Measurements from ENCODE around the gene JPH4. TPM values are rescaled to one million over a fixed set of nuclear protein-coding genes. Genes with fewer than 3 reads are reported as not detected.

The JPH4 gene
- total RNA-seq, 1 donor from 2014 or later, result 1.1 TPM

DNA sequence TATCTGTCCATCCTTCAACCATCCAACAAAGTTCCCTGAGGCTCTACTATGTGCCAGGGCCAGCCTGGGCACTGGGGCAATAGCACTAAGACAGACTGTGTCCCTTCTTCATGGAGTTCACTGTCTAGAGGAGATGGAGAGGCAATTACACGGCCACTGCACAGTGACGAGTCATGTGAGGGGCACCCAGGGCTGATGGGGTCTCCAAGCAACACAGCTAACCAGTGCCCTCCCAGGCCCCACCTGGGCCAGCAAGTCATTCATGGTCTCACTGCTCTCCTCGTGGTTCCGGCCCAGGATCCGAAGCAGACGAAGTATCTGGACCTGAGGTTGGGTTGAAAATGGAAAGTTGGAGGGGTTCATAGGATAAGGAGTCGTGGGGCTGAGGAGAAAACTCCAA lies 13.7 kb downstream of the JPH4 start:
- no peak for DNase-seq (ENCODE audit: low spot score)

DNA sequence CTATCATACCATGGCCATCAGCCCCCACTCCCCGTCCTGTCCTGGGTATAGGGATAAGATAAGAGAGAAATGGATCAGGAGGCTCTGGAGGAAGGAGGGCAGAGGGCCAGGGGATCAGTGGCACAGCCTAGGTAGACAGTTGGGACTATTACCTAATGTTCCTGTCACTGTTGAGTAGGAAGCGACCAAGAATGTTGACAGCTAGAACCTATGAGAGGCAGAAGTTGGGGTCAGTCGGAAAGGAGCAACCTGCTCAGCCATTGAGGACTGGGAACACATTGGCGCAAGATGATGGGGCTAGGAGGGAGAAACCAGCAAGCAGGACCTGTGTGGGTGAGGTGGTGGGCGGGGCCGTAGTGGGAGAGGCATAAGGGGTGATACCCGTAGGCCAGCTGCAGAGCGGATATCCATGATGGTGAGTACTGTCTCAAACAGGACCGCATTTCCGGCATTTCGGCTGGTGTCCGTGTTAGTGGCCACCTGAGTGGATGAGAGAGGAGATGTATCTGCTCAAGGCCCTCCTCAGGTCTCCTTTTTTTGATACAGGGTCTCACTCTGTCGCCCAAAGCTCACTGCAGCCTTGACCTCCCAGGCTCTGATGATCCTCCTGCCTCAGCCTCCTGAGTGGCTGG lies 14.3 kb downstream of the JPH4 start:
- DNase-seq (ENCODE audit: low spot score), result no peak

GRCh38 chr14:23563473-23564180 lies 15.0 kb downstream of the JPH4 start:
- DNase-seq (ENCODE audit: low spot score), result no peak

DNA sequence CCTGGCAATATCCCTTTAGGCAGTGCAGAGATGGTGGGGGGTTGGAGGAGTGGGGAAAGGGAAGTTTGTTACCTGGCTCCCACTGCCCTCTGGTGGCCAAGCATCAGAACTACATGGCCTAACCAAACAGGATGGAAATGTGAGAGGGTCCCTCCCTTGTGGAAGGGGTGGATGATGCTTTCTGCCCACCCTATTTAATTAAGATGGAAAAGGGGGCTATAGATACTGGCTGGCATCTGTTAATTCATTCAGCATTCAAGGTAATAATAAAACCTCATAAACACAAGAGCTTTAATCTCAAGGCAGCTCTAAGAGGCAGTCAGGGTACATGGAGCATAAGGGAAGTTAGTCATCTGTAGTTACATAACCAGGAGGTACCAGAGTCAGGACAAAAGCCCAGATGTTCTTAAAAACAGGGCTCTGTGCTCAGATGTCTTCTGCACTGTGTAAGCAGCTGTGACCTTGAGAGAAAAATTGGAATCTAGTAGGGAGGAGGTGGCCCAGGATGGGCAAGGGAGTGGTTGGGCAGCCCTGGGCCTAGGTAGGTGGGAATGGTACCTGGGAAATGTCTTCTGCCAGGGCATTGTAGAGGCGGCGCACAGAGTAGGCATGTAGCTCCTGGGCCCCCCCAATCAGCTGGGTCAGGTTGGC lies 15.6 kb downstream of the JPH4 start:
- DNase-seq (ENCODE audit: low spot score), result no peak

GRCh38 chr14:23561873-23562821 lies 16.4 kb downstream of the JPH4 start:
- DNase-seq (ENCODE audit: low spot score), result no peak

- DNase-seq (ENCODE audit: low spot score), result no peak
These were observed 17.3 kb downstream of the JPH4 start for GRCh38 chr14:23561259-23561658.

- no peak for DNase-seq (ENCODE audit: low spot score)
These were observed 18.6 kb downstream of the JPH4 start for GRCh38 chr14:23559926-23560520.

GRCh38 chr14:23559010-23559925 lies 19.3 kb downstream of the JPH4 start:
- no peak for DNase-seq (ENCODE audit: low spot score)

GRCh38 chr14:23558346-23559009 lies 20.1 kb downstream of the JPH4 start:
- DNase-seq (ENCODE audit: low spot score), result no peak

DNA sequence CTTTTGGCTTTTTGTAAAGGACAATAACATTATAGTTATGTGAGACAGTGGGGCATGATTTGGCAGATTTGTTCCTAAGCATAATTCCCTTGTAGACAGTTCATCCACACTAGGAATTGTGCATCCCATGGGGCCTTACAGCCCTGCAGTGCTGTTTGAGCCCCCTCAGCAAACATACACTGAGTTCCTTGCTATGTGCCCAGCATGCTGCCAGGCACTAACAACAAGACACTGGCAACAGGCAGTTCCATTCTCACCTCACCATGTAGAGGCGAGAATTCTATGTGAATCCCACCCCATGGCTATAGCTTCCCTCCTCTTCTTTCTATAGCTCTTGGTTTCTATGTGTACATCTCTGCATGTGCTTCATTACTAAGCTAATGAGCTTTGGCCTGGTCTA lies 20.6 kb downstream of the JPH4 start:
- DNase-seq (ENCODE audit: low spot score), result no peak

GRCh38 chr14:23557521-23557920 lies 21.1 kb downstream of the JPH4 start:
- DNase-seq (ENCODE audit: low spot score), result no peak

GRCh38 chr14:23556700-23557440 lies 21.7 kb downstream of the JPH4 start:
- DNase-seq (ENCODE audit: low spot score), result no peak

DNA sequence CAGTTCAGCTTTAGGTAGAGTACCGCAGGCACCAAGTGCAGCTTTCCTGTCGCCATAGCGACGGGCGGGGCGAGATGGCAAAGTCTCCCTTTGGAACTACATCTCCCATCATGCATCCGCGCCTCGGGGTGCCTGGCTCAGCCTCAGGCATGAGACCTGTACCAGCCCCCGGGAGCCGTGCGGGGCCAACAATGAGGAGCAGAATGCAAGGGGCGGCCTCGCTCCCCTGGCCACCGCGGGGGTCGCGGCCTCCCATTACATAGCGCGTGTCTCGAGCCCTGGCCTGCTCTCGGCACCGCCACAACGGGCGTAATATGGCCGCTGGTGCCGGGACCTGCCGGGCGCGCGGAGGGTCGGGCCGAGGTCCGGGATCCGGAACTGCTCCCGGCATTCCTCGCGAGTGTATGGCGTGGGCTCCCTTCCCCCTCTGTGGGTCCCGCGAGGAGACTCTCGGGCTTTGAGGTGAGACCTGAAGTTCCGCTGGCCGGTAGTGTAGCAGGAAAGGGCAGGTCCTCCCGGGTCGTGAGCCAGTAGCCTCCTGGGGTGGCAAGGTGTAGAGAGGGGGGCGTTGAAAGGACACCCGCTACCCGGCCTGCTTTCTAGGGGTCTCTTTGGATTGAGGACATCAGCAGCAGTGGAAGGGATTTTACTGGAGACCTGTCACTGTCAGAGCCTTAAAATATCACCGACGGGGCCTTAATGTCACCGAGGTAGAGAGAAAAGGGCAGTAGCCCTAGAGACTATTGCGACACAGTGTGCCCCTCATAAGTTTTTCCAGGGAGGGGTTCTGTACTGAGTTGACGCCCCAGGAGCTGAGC lies 22.5 kb downstream of the JPH4 start, which contains the start of gene THTPA:
THTPA (plus strand) TSS at position 390 of the 818 bp plus-strand sequence. CDS start 487 bp downstream, outside the sequence.
- peak; percentile 96 for DNase-seq (ENCODE audit: low spot score)

GRCh38 chr14:23555533-23555881 lies 23.1 kb downstream of the JPH4 start:
- no peak for DNase-seq (ENCODE audit: low spot score)

GRCh38 chr14:23551266-23552028 lies 27.1 kb downstream of the JPH4 start, which contains the start of gene ZFHX2:
Gene ZFHX2, minus strand, starts transcription at chr14:23551765. Its CDS starts 16,440 bp downstream, at chr14:23535325.
- DNase-seq (ENCODE audit: low spot score), result peak; percentile 94

DNA sequence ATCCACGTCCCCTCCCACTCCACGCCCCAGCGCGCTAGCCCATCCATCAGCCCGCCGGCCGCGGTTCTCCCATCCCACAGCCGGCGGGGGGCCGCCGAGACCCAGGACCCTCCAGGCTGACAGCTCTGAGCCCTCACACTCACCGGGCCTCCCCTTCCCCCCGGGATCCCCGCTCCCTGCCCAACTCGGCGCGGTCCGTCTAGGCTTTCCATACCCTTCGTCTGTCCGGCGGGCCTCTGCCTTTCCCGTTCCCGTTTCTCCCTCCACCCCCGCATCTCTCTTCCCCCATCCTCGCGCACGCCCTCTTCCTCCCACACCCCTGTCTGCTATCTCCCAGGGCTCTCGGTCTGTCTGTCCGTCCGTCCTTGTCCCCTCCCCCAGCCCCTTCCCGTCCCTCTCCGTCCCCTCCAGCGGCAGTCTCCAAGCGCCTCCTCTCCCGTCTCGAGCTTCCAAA lies 27.8 kb downstream of the JPH4 start:
- DNase-seq (ENCODE audit: low spot score), result no peak

Measured in mesenteric fat pad (tissue), 1 donor.